ENCODE results near the gene BCAR1.
"Not testable (repeated sequence)": the region's sequence is repeated elsewhere in the genome, so short reads cannot be mapped to it uniquely, and the experiment has no call there.

Gene BCAR1

DNA sequence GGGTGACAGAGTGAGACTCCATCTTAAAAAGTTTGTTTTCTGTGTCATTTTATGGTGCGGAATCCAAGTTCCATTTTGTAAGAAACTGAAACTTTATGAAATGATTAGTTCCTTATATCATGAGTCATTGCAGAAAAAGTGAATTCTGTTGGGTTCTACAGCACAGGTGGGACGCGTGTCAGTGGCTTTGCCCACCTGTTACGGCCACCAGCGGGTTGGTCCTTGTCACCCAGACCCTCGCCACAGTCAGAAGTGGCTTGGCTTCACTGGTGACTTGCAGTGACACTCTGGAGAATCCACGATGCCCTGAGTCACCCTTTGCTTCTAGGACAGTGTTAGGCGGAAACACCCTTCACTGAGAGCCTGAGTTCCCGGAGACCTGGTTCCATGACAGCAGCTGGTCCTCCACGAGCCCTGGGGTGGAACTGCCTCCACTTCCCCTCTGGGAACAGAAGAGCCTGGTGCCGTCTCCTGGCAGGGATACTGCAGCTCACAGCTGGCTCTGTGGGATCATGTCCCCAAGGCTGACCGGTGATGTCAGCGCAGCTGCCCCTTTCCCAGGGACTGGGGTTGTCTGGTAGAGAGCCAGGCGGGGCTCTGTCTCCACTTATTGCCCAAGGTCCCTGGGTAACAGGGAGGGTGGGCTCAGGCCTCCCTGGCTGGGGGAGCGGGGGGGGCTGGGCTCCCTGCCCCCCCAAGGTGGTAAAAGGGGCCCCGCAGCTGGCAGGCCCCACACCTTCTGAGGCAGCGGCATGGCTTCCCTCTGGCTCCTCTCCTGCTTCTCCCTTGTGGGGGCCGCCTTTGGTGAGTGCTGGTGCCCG lies 33.0 kb downstream of the BCAR1 start, which contains the start of gene CTRB1:
CTRB1 (plus strand) TSS at position 733 of the 821 bp plus-strand sequence; CDS start at position 753, 20 bp downstream.
- no peak for DNase-seq (ENCODE audit: low read depth, low spot score)
- Histone ChIP-seq H3K9me3 (ENCODE audit: low read depth, low read length) (no peaks in the 10 kb centered on the region), H3K27ac (no peak within 1 kb of the TSS), H3K9ac (ENCODE audit: insufficient read length) (no peak within 1 kb of the TSS), H3K4me3 (no peak within 1 kb of the TSS), H3K36me3 (ENCODE audit: insufficient read depth, low read length) (no peaks in the 10 kb centered on the region)
- TF ChIP-seq POLR2AphosphoS5 (IDR thresholded peaks at IDR 0.05; ENCODE audit: borderline replicate concordance, low read depth, low read length) (no peak), EZH2 (IDR thresholded peaks at IDR 0.05) (no peak), FOXP2 (optimal IDR thresholded peaks at IDR 0.05; ENCODE audit: control extremely low read depth, extremely low read length, insufficient read depth) (no peak)

GRCh38 chr16:75217389-75217851 lies 34.0 kb downstream of the BCAR1 start:
- H3K4me3 ChIP-seq, result no peak overlapping the region
- H3K36me3 ChIP-seq (ENCODE audit: insufficient read depth, low read length), result no peaks in the 10 kb centered on the region
- no peak overlapping the region for H3K27ac ChIP-seq
- TF ChIP-seq FOXP2 (optimal IDR thresholded peaks at IDR 0.05; ENCODE audit: control extremely low read depth, extremely low read length, insufficient read depth) (no peak), EZH2 (IDR thresholded peaks at IDR 0.05) (no peak), POLR2AphosphoS5 (IDR thresholded peaks at IDR 0.05; ENCODE audit: borderline replicate concordance, low read depth, low read length) (no peak)
- no peak for DNase-seq (ENCODE audit: low read depth, low spot score)
- H3K9me3 ChIP-seq (ENCODE audit: low read depth, low read length), result no peaks in the 10 kb centered on the region
- no peak overlapping the region for H3K9ac ChIP-seq (ENCODE audit: insufficient read length)

- Histone ChIP-seq H3K9me3 (ENCODE audit: low read depth, low read length) (no peaks in the 10 kb centered on the region), H3K27ac (no peak overlapping the region), H3K4me3 (no peak overlapping the region), H3K9ac (ENCODE audit: insufficient read length) (no peak overlapping the region), H3K36me3 (ENCODE audit: insufficient read depth, low read length) (no peaks in the 10 kb centered on the region)
- TF ChIP-seq EZH2 (IDR thresholded peaks at IDR 0.05) (no peak), POLR2AphosphoS5 (IDR thresholded peaks at IDR 0.05; ENCODE audit: borderline replicate concordance, low read depth, low read length) (no peak), FOXP2 (optimal IDR thresholded peaks at IDR 0.05; ENCODE audit: control extremely low read depth, extremely low read length, insufficient read depth) (no peak)
- DNase-seq (ENCODE audit: low read depth, low spot score), result no peak
These were observed 34.8 kb downstream of the BCAR1 start for GRCh38 chr16:75216576-75216975.

GRCh38 chr16:75216127-75216526 lies 35.3 kb downstream of the BCAR1 start:
- Histone ChIP-seq H3K4me3 (no peak overlapping the region), H3K9me3 (ENCODE audit: low read depth, low read length) (no peaks in the 10 kb centered on the region), H3K27ac (no peak overlapping the region), H3K9ac (ENCODE audit: insufficient read length) (no peak overlapping the region), H3K36me3 (ENCODE audit: insufficient read depth, low read length) (no peaks in the 10 kb centered on the region)
- no peak for TF ChIP-seq EZH2 (IDR thresholded peaks at IDR 0.05)
- TF ChIP-seq POLR2AphosphoS5 (IDR thresholded peaks at IDR 0.05; ENCODE audit: borderline replicate concordance, low read depth, low read length), result no peak
- TF ChIP-seq FOXP2 (optimal IDR thresholded peaks at IDR 0.05; ENCODE audit: control extremely low read depth, extremely low read length, insufficient read depth), result no peak
- no peak for DNase-seq (ENCODE audit: low read depth, low spot score)

- not testable (repeated sequence) for H3K36me3 ChIP-seq (ENCODE audit: insufficient read depth, low read length); H3K9me3 ChIP-seq (ENCODE audit: low read depth, low read length); H3K9ac ChIP-seq (ENCODE audit: insufficient read length); H3K27ac ChIP-seq; H3K4me3 ChIP-seq; DNase-seq (ENCODE audit: low read depth, low spot score)
These were observed 40.1 kb downstream of the BCAR1 start for GRCh38 chr16:75211286-75211685.

- Histone ChIP-seq H3K4me3 (no peak overlapping the region), H3K9me3 (ENCODE audit: low read depth, low read length) (no peaks in the 10 kb centered on the region), H3K36me3 (ENCODE audit: insufficient read depth, low read length) (no peaks in the 10 kb centered on the region), H3K9ac (ENCODE audit: insufficient read length) (no peak overlapping the region), H3K27ac (no peak overlapping the region)
- no peak for DNase-seq (ENCODE audit: low read depth, low spot score)
- TF ChIP-seq POLR2AphosphoS5 (IDR thresholded peaks at IDR 0.05; ENCODE audit: borderline replicate concordance, low read depth, low read length) (no peak), FOXP2 (optimal IDR thresholded peaks at IDR 0.05; ENCODE audit: control extremely low read depth, extremely low read length, insufficient read depth) (no peak), EZH2 (IDR thresholded peaks at IDR 0.05) (no peak)
These were observed 41.5 kb downstream of the BCAR1 start for GRCh38 chr16:75209944-75210343.

GRCh38 chr16:75209514-75209913 lies 41.9 kb downstream of the BCAR1 start:
- H3K27ac ChIP-seq; H3K9me3 ChIP-seq (ENCODE audit: low read depth, low read length); H3K9ac ChIP-seq (ENCODE audit: insufficient read length); H3K4me3 ChIP-seq; H3K36me3 ChIP-seq (ENCODE audit: insufficient read depth, low read length); DNase-seq (ENCODE audit: low read depth, low spot score): not testable (repeated sequence)

- Histone ChIP-seq H3K9ac (ENCODE audit: insufficient read length) (no peak overlapping the region), H3K4me3 (no peak overlapping the region), H3K27ac (no peak overlapping the region), H3K36me3 (ENCODE audit: insufficient read depth, low read length) (no peaks in the 10 kb centered on the region), H3K9me3 (ENCODE audit: low read depth, low read length) (no peaks in the 10 kb centered on the region)
- no peak for DNase-seq (ENCODE audit: low read depth, low spot score)
- TF ChIP-seq EZH2 (IDR thresholded peaks at IDR 0.05) (no peak), POLR2AphosphoS5 (IDR thresholded peaks at IDR 0.05; ENCODE audit: borderline replicate concordance, low read depth, low read length) (no peak), FOXP2 (optimal IDR thresholded peaks at IDR 0.05; ENCODE audit: control extremely low read depth, extremely low read length, insufficient read depth) (no peak)
These were observed 42.4 kb downstream of the BCAR1 start for GRCh38 chr16:75208861-75209505.
